ENCODE results near the gene FBXO15. TPM values are rescaled to one million over a fixed set of nuclear protein-coding genes. Genes with fewer than 3 reads are reported as not detected.

FBXO15 gene
- total and polyA plus RNA-seq, 4 donors = 0.23 to 0.50 (median 0.41) TPM

- Histone ChIP-seq H3K9me3 (ENCODE audit: control insufficient read depth in 4 of 4, low read length in 3 of 4) (no peaks in the 10 kb centered on the region), H3K36me3 (ENCODE audit: control insufficient read depth in 4 of 4, insufficient read depth in 3 of 4, low read depth in 1 of 4, low read length in 3 of 4) (no peaks in the 10 kb centered on the region), H3K4me1 (ENCODE audit: control insufficient read depth in 4 of 4, insufficient read depth in 4 of 4, low read length in 3 of 4) (peaks cover 0 to 4% (median 0%) of the 10 kb centered on the region in 4 donors), H3K27me3 (ENCODE audit: control insufficient read depth in 4 of 4, insufficient read depth in 4 of 4, low read length in 3 of 4) (no peaks in the 10 kb centered on the region), H3K4me3 (ENCODE audit: low read depth in 1 of 3, low read length in 3 of 3) (no peak overlapping the region), H3K9ac (ENCODE audit: low read depth in 1 of 2, low read length in 2 of 2) (no peak overlapping the region), H3K27ac (ENCODE audit: low read depth in 1 of 2, low read length in 2 of 2) (no peak overlapping the region)
- no peak for DNase-seq (ENCODE audit: low spot score)
- 81% methylated on average over 4 of the region's 4 CpGs for WGBS
- TF ChIP-seq CTCF (IDR thresholded peaks at IDR 0.05; ENCODE audit: low read depth, low read length, missing input control) (no peak), HNF4A (conservative IDR thresholded peaks at IDR 0.05) (no peak), NR2F2 (IDR thresholded peaks at IDR 0.05) (no peak), RXRA (IDR thresholded peaks at IDR 0.05) (no peak), EGR1 (IDR thresholded peaks at IDR 0.05; ENCODE audit: low read depth in 2 of 2) (no peak), MAX (IDR thresholded peaks at IDR 0.05) (no peak), JUND (IDR thresholded peaks at IDR 0.05) (no peak), RAD21 (IDR thresholded peaks at IDR 0.05) (no peak), REST (IDR thresholded peaks at IDR 0.05) (no peak), FOXA2 (IDR thresholded peaks at IDR 0.05) (no peak), TAF1 (conservative IDR thresholded peaks at IDR 0.05) (no peak), HNF4G (IDR thresholded peaks at IDR 0.05) (no peak)
Observed at GRCh38 chr18:74190086-74190485, 42.5 kb upstream of the FBXO15 start.

GRCh38 chr18:74186661-74187060 lies 39.0 kb upstream of the FBXO15 start:
- TF ChIP-seq TAF1 (conservative IDR thresholded peaks at IDR 0.05) (no peak), ZBTB33 (IDR thresholded peaks at IDR 0.05) (no peak), REST (IDR thresholded peaks at IDR 0.05) (no peak), JUND (IDR thresholded peaks at IDR 0.05) (no peak)
- H3K27me3 ChIP-seq (ENCODE audit: control insufficient read depth in 4 of 4, insufficient read depth in 4 of 4, low read length in 3 of 4) = no peaks in the 10 kb centered on the region

More at GRCh38 chr18:74186661-74187060, 39.0 kb upstream of the FBXO15 start:
- Histone ChIP-seq H3K4me1 (ENCODE audit: control insufficient read depth in 4 of 4, insufficient read depth in 4 of 4, low read length in 3 of 4) (peaks cover 0 to 4% (median 0%) of the 10 kb centered on the region in 4 donors), H3K36me3 (ENCODE audit: control insufficient read depth in 4 of 4, insufficient read depth in 3 of 4, low read depth in 1 of 4, low read length in 3 of 4) (no peaks in the 10 kb centered on the region), H3K9ac (ENCODE audit: low read depth in 1 of 2, low read length in 2 of 2) (no peak overlapping the region), H3K27ac (ENCODE audit: low read depth in 1 of 2, low read length in 2 of 2) (no peak overlapping the region), H3K9me3 (ENCODE audit: control insufficient read depth in 4 of 4, low read length in 3 of 4) (no peaks in the 10 kb centered on the region), H3K4me3 (ENCODE audit: low read depth in 1 of 3, low read length in 3 of 3) (no peak overlapping the region)
- DNase-seq (ENCODE audit: low spot score) = no peak
- WGBS = 84% methylated on average over 3 of the region's 3 CpGs

Data from liver (tissue), 9 donors.